Liver (tissue), 9 donors: Measurements from ENCODE around the gene RANBP6. TPM values are rescaled to one million over a fixed set of nuclear protein-coding genes. Genes with fewer than 3 reads are reported as not detected.

Experiments used
- DNase-seq: peaks from one replicate; pipeline ENCODE4 v3.0.0-alpha.2; 2017; ENCODE audit warnings: low spot score
- H3K27ac ChIP-seq, 2 donors: one replicate each; pipeline ENCODE4 v1.7.0; 2013; ENCODE audit warnings: inconsistent platforms in 2 of 2, low read length in 2 of 2, control low read depth in 1 of 2, low read depth in 1 of 2, mild to moderate bottlenecking in 1 of 2
- H3K27me3 ChIP-seq, 4 donors: one replicate each; pipeline versions ENCODE4 v1.6.1 to v1.7.0; 2013; ENCODE audit warnings: low read length in 3 of 4, inconsistent platforms in 1 of 4, mild to moderate bottlenecking in 1 of 4, moderate library complexity in 1 of 4; ENCODE audit not compliant: control insufficient read depth in 4 of 4, insufficient read depth in 4 of 4
- H3K36me3 ChIP-seq, 4 donors: one replicate each; pipeline versions ENCODE4 v1.6.1 to v1.7.0; 2013; ENCODE audit warnings: low read length in 3 of 4, mild to moderate bottlenecking in 3 of 4, low read depth in 1 of 4, moderate library complexity in 1 of 4; ENCODE audit not compliant: control insufficient read depth in 4 of 4, insufficient read depth in 3 of 4
- H3K4me1 ChIP-seq, 4 donors: one replicate each; pipeline versions ENCODE4 v1.6.1 to v1.7.0; 2013; ENCODE audit warnings: low read length in 3 of 4, mild to moderate bottlenecking in 3 of 4, moderate library complexity in 1 of 4; ENCODE audit not compliant: control insufficient read depth in 4 of 4, insufficient read depth in 4 of 4
- H3K4me3 ChIP-seq, 3 donors: one replicate each; pipeline versions ENCODE4 v1.6.1 to v1.7.0; 2013; ENCODE audit warnings: low read length in 3 of 3, control low read depth in 1 of 3, low read depth in 1 of 3, mild to moderate bottlenecking in 1 of 3
- H3K9ac ChIP-seq, 2 donors: one replicate each; pipeline ENCODE4 v1.7.0; 2013; ENCODE audit warnings: low read length in 2 of 2, mild to moderate bottlenecking in 2 of 2, moderate library complexity in 2 of 2, control low read depth in 1 of 2, low read depth in 1 of 2
- H3K9me3 ChIP-seq, 4 donors: one replicate each; pipeline versions ENCODE4 v1.6.1 to v1.7.0; 2013; ENCODE audit warnings: low read length in 3 of 4; ENCODE audit not compliant: control insufficient read depth in 4 of 4
- ATF3 ChIP-seq: IDR thresholded peaks from 2 replicates; pipeline ENCODE4 v1.6.1; 2016; ENCODE audit warnings: antibody characterized with exemption
- CTCF ChIP-seq: fragments of 150-350 bp; IDR thresholded peaks from 2 replicates; pipeline ENCODE4 v1.5.1; 2017; ENCODE audit warnings: improper control_type of control experiment, low read depth, low read length; ENCODE audit not compliant: missing input control
- EGR1 ChIP-seq, 2 donors: IDR thresholded peaks; 2 replicates each; pipeline ENCODE4 v1.6.1; 2016 to 2018; ENCODE audit warnings: antibody characterized with exemption in 2 of 2, low read depth in 2 of 2
- FOXA1 ChIP-seq: IDR thresholded peaks from 2 replicates; pipeline ENCODE4 v1.6.1; 2016; ENCODE audit warnings: antibody characterized with exemption
- FOXA2 ChIP-seq: IDR thresholded peaks from 2 replicates; pipeline ENCODE4 v1.6.1; 2016; ENCODE audit warnings: antibody characterized with exemption
- GABPA ChIP-seq, 2 donors: IDR thresholded peaks in 1 of 2; conservative IDR thresholded peaks in 1 of 2; 2 replicates each; pipeline ENCODE4 v1.6.1; 2016; ENCODE audit warnings: antibody characterized with exemption in 2 of 2, mild to moderate bottlenecking in 1 of 2, moderate library complexity in 1 of 2
- HNF4A ChIP-seq, 2 donors: conservative IDR thresholded peaks; 2 replicates each; pipeline ENCODE4 v1.6.1; 2016; ENCODE audit warnings: antibody characterized with exemption in 2 of 2, mild to moderate bottlenecking in 2 of 2
- HNF4G ChIP-seq: IDR thresholded peaks from 2 replicates; pipeline ENCODE4 v1.6.1; 2016; ENCODE audit warnings: antibody characterized with exemption
- JUND ChIP-seq, 2 donors: IDR thresholded peaks; 2 replicates each; pipeline ENCODE4 v1.6.1; 2016; ENCODE audit warnings: antibody characterized with exemption in 2 of 2
- NR2F2 ChIP-seq: IDR thresholded peaks from 2 replicates; pipeline ENCODE4 v1.6.1; 2016; ENCODE audit warnings: antibody characterized with exemption
- RAD21 ChIP-seq, 2 donors: IDR thresholded peaks; 2 replicates each; pipeline ENCODE4 v1.6.1; 2016; ENCODE audit warnings: antibody characterized with exemption in 2 of 2, mild to moderate bottlenecking in 2 of 2
- REST ChIP-seq: IDR thresholded peaks from 2 replicates; pipeline ENCODE4 v1.6.1; 2016; ENCODE audit warnings: antibody characterized with exemption, mild to moderate bottlenecking
- RXRA ChIP-seq, 2 donors: IDR thresholded peaks; 2 replicates each; pipeline ENCODE4 v1.6.1; 2017 to 2018; ENCODE audit warnings: antibody characterized with exemption in 2 of 2, mild to moderate bottlenecking in 1 of 2
- SP1 ChIP-seq: IDR thresholded peaks from 2 replicates; pipeline ENCODE4 v1.6.1; 2018; ENCODE audit warnings: antibody characterized with exemption, mild to moderate bottlenecking
- TAF1 ChIP-seq: conservative IDR thresholded peaks from 2 replicates; pipeline ENCODE4 v1.6.1; 2016; ENCODE audit warnings: antibody characterized with exemption, mild to moderate bottlenecking
- YY1 ChIP-seq: IDR thresholded peaks from 2 replicates; pipeline ENCODE4 v1.6.1; 2016; ENCODE audit warnings: antibody characterized with exemption, mild to moderate bottlenecking
- ZBTB33 ChIP-seq: IDR thresholded peaks from 2 replicates; pipeline ENCODE4 v1.6.1; 2016; ENCODE audit warnings: antibody characterized with exemption
- WGBS: extraction: QIAGEN DNeasy Blood & Tissue Kit; methylation state at CpG from one replicate; pipeline ENCODE4 v1.1.7; 2013; 5-methylcytosine and 5-hydroxymethylcytosine counted together
- polyA plus RNA-seq, 2 donors: library from polyadenylated mRNA; stranded (reverse) in 1 of 2; unstranded in 1 of 2; fragments of 200-250 nt in 1 of 2; fragments of >200 nt in 1 of 2; fragmentation: Nextera tagmentation in 1 of 2; extraction: Ambion mirVana in 1 of 2; gene quantifications; one replicate each; pipeline versions ENCODE4 v1.2.1 to v1.2.3, GENCODE V29; 2013 to 2015
- total RNA-seq, 2 donors: library from RNA; depleted of rRNA; stranded (reverse); fragments of >200 nt; gene quantifications; one replicate each; pipeline ENCODE4 v1.2.3, GENCODE V29; 2014
- TF ChIP-seq, protein P1 (sequence below): IDR thresholded peaks from 2 replicates; pipeline ENCODE4 v1.6.1; 2016; ENCODE audit warnings: antibody characterized with exemption
- donor health status: healthy.
- donor health status: healthy.
- donor health status: healthy.
- donor health status: healthy.
- donor health status: healthy.

The RANBP6 gene
- total and polyA plus RNA-seq, 4 donors = 6.2 to 15.9 (median 11.1) TPM

DNA sequence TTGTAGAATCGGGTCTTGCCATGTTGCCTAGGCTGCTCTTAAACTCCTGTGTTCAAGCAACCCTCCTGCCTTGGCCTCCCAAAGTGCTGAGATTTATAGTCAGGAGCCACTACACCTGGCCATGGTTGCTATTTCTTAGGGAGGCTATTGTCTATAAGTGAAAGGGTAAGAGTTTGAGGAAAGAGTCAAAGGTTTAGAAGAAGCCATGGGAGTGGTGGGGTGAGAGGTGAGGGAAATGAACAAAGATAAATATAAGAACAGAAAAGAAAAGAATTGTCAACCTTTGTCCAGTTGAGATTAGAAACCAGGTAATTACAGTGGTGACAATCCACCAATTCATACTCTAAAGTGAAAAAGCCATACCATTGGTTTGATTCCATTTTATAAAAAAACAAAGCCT lies 32.6 kb upstream of the RANBP6 start:
- Histone ChIP-seq H3K9ac (no peak overlapping the region), H3K27ac (no peak overlapping the region), H3K36me3 (no peaks in the 10 kb centered on the region), H3K9me3 (no peaks in the 10 kb centered on the region), H3K27me3 (no peaks in the 10 kb centered on the region), H3K4me3 (no peak overlapping the region), H3K4me1 (no peaks in the 10 kb centered on the region)
- TF ChIP-seq CTCF (no peak), JUND (IDR thresholded peaks at IDR 0.05) (no peak), YY1 (no peak), NR2F2 (no peak), SP1 (no peak), GABPA (IDR thresholded peaks at IDR 0.05 in 1 of 2, conservative IDR thresholded peaks at IDR 0.05 in 1 of 2) (no peak), RXRA (IDR thresholded peaks at IDR 0.05) (no peak), HNF4G (no peak), FOXA1 (no peak), FOXA2 (no peak), TAF1 (no peak), ATF3 (no peak), REST (no peak), ZBTB33 (no peak), EGR1 (IDR thresholded peaks at IDR 0.05; ENCODE audit: low read depth in 2 of 2) (no peak), HNF4A (conservative IDR thresholded peaks at IDR 0.05) (no peak), RAD21 (IDR thresholded peaks at IDR 0.05) (no peak)
- TF ChIP-seq, protein P1, sequence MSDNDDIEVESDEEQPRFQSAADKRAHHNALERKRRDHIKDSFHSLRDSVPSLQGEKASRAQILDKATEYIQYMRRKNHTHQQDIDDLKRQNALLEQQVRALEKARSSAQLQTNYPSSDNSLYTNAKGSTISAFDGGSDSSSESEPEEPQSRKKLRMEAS = no peak
- DNase-seq = no peak
- WGBS = 79% methylated on average over 1 of the region's 1 CpG
